ENCODE data around the gene BCL6. TPM values are rescaled to one million over a fixed set of nuclear protein-coding genes. Genes with fewer than 3 reads are reported as not detected.
"Not testable (repeated sequence)": the region's sequence is repeated elsewhere in the genome, so short reads cannot be mapped to it uniquely, and the experiment has no call there.

Gene BCL6
- total RNA-seq, 1 donor from 2014 or later: 123 TPM

GRCh38 chr3:187689984-187690383 lies 55.3 kb downstream of the BCL6 start:
- intact Hi-C loops (cut with DNase I): no loop called here
- H3K36me3 ChIP-seq: no peaks in the 10 kb centered on the region
- peaks cover 4% of the 10 kb centered on the region for H3K9me3 ChIP-seq
- H3K4me3 ChIP-seq: no peak overlapping the region
- DNase-seq (no peak), ATAC-seq (no peak)
- no peak overlapping the region for H3K27ac ChIP-seq
- TF ChIP-seq CTCF (IDR thresholded peaks at IDR 0.05): no peak
- no peaks in the 10 kb centered on the region for H3K27me3 ChIP-seq (ENCODE audit: low read depth)
- no peaks in the 10 kb centered on the region for H3K4me1 ChIP-seq

- Histone ChIP-seq H3K27ac (no peak overlapping the region), H3K4me1 (no peaks in the 10 kb centered on the region)
- intact Hi-C loops (cut with DNase I): no loop called here
Observed at GRCh38 chr3:187686621-187687273, 58.5 kb downstream of the BCL6 start.

GRCh38 chr3:187685948-187686347 lies 59.3 kb downstream of the BCL6 start:
- Histone ChIP-seq H3K4me3 (no peak overlapping the region), H3K27ac (no peak overlapping the region), H3K36me3 (no peaks in the 10 kb centered on the region), H3K9me3 (peaks cover 4% of the 10 kb centered on the region), H3K27me3 (ENCODE audit: low read depth) (peaks cover 5% of the 10 kb centered on the region), H3K4me1 (no peaks in the 10 kb centered on the region)
- ATAC-seq: no peak
- no peak for DNase-seq
- TF ChIP-seq CTCF (IDR thresholded peaks at IDR 0.05): no peak
- intact Hi-C loops (cut with DNase I): no loop called here

More at GRCh38 chr3:187686621-187687273, 58.5 kb downstream of the BCL6 start:
- no peak for TF ChIP-seq CTCF (IDR thresholded peaks at IDR 0.05)
- DNase-seq (no peak), ATAC-seq (no peak)
- Histone ChIP-seq H3K36me3 (no peaks in the 10 kb centered on the region), H3K4me3 (no peak overlapping the region), H3K9me3 (peaks cover 4% of the 10 kb centered on the region), H3K27me3 (ENCODE audit: low read depth) (peaks cover 5% of the 10 kb centered on the region)

- Histone ChIP-seq H3K9me3 (peaks cover 4% of the 10 kb centered on the region), H3K4me1 (no peaks in the 10 kb centered on the region), H3K27ac (no peak overlapping the region), H3K27me3 (ENCODE audit: low read depth) (peaks cover 5% of the 10 kb centered on the region), H3K4me3 (no peak overlapping the region), H3K36me3 (no peaks in the 10 kb centered on the region)
- intact Hi-C loops (cut with DNase I): no loop called here
- DNase-seq: no peak
- ATAC-seq: no peak
- TF ChIP-seq CTCF (IDR thresholded peaks at IDR 0.05): no peak
Observed at GRCh38 chr3:187684880-187685279, 60.4 kb downstream of the BCL6 start.

- H3K4me3 ChIP-seq: no peak overlapping the region
- H3K36me3 ChIP-seq: no peaks in the 10 kb centered on the region
- no peaks in the 10 kb centered on the region for H3K4me1 ChIP-seq
- no peak for TF ChIP-seq CTCF (IDR thresholded peaks at IDR 0.05)
- ATAC-seq: no peak
- H3K27me3 ChIP-seq (ENCODE audit: low read depth): peaks cover 5% of the 10 kb centered on the region
- peaks cover 4% of the 10 kb centered on the region for H3K9me3 ChIP-seq
- intact Hi-C loops (cut with DNase I): no loop called here
- no peak for DNase-seq
- H3K27ac ChIP-seq: no peak overlapping the region
Observed at GRCh38 chr3:187684444-187684843, 60.8 kb downstream of the BCL6 start.

- H3K4me1 ChIP-seq; intact Hi-C loops (cut with DNase I); H3K9me3 ChIP-seq; H3K27ac ChIP-seq; DNase-seq; H3K4me3 ChIP-seq; H3K27me3 ChIP-seq (ENCODE audit: low read depth); H3K36me3 ChIP-seq; ATAC-seq: not testable (repeated sequence)
Observed at GRCh38 chr3:187681756-187682155, 63.5 kb downstream of the BCL6 start.
